Activated CD4-positive, alpha-beta memory T cell treated with anti-CD3 and anti-CD28 coated beads for 36 hours (primary cell): ENCODE results near the gene MUS81. TPM values are rescaled to one million over a fixed set of nuclear protein-coding genes. Genes with fewer than 3 reads are reported as not detected.

ENCODE experiments used
- CTCF ChIA-PET: fragments of 350-600 bp; sonication (Branson Sonifier 250); formaldehyde crosslinking; loops from one replicate; lab custom pipeline; 2021; ENCODE audit warnings: antibody characterized with exemption, inconsistent platforms; lab: Charles Lee
- POLR2A ChIA-PET: fragments of 350-600 bp; sonication (Branson Sonifier 250); formaldehyde crosslinking; loops from one replicate; lab custom pipeline; 2021; ENCODE audit warnings: antibody characterized with exemption; lab: Charles Lee
- DNase-seq: peaks from one replicate; pipeline ENCODE4 v3.0.0-alpha.2; 2020
- H3K27ac Mint-ChIP-seq: one replicate; pipeline ENCODE4 v1.8.0; 2021; ENCODE audit warnings: mixed read lengths
- H3K27me3 Mint-ChIP-seq: one replicate; pipeline ENCODE4 v1.8.0; 2021; ENCODE audit warnings: mixed read lengths
- H3K36me3 Mint-ChIP-seq: one replicate; pipeline ENCODE4 v1.8.0; 2021; ENCODE audit warnings: mixed read lengths
- H3K4me1 Mint-ChIP-seq: one replicate; pipeline ENCODE4 v1.8.0; 2021; ENCODE audit warnings: low read depth, mixed read lengths
- H3K4me3 Mint-ChIP-seq: one replicate; pipeline ENCODE4 v1.8.0; 2021; ENCODE audit warnings: mild to moderate bottlenecking, mixed read lengths
- H3K9me3 Mint-ChIP-seq: one replicate; pipeline ENCODE4 v1.8.0; 2021; ENCODE audit warnings: mixed read lengths
- intact Hi-C: fragments of 100-400 bp; cut with micrococcal nuclease; formaldehyde crosslinking; loops from one replicate; pipeline ENCODE4 v1.15.1; 2023
- total RNA-seq, 2 experiments: library from RNA; stranded (reverse); gene quantifications; one replicate each; pipeline ENCODE4 v1.2.3, GENCODE V29; 2021

Gene MUS81
- total RNA-seq, 2 experiments from 2014 or later = 69.8 to 71.7 TPM

DNA sequence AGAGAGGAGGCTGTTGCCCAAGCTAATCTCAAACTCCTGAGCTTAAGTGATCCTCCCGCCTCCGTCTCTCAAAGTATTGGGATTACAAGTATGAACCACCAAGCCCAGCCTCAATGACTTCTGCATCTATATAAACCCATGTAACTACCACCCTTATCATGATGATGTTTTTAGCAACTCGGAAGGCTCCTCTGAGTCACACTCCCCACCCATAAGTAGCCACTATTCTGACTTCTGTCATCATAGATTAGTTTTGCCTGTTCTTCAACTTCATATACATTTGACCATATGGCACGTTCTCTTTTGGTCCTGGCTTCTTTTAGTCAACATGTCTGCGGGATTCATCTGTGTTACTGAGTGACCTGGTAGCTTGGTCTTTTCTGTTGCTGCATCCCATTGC lies 46.4 kb downstream of the MUS81 start:
- no peaks in the 10 kb centered on the region for H3K9me3 Mint-ChIP-seq
- POLR2A ChIA-PET = interaction anchor here (0.9 to 1.5 kb wide), 3 partner anchors 13 to 18 kb away, joined by 3 to 5 read pairs (median 3); partner anchors contain the start of genes CCDC85B and FIBP
- no peak overlapping the region for H3K4me3 Mint-ChIP-seq
- H3K4me1 Mint-ChIP-seq = peaks cover 14% of the 10 kb centered on the region
- DNase-seq = no peak
- intact Hi-C loops = no loop called here
- no peak overlapping the region for H3K27ac Mint-ChIP-seq
- peaks cover 12% of the 10 kb centered on the region for H3K27me3 Mint-ChIP-seq
- H3K36me3 Mint-ChIP-seq = no peaks in the 10 kb centered on the region
- CTCF ChIA-PET = interaction anchor here (1.1 to 2.4 kb wide), 3 partner anchors 18 to 22 kb away, joined by 3 to 8 read pairs (median 5); partner anchors contain the start of gene FIBP

DNA sequence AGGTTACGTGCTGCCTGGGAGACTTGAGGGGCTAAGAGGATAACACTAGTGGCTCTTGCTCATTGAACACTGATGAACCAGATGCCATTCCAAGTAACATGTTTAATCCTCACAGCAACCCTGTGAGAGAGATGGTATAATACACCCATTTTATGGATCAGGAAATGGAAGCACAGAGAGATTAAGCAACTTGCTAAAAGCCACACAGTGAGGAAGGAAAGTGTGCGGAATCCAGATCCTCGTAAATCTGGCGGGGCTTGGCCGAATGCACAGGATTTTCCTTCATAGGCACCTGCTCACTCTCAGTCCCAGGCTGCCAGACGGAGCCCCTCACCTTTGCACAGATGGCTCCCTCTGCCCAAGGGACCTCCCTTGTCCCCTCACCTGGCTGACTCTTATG lies 47.6 kb downstream of the MUS81 start:
- no peak overlapping the region for H3K27ac Mint-ChIP-seq
- DNase-seq = no peak

DNA sequence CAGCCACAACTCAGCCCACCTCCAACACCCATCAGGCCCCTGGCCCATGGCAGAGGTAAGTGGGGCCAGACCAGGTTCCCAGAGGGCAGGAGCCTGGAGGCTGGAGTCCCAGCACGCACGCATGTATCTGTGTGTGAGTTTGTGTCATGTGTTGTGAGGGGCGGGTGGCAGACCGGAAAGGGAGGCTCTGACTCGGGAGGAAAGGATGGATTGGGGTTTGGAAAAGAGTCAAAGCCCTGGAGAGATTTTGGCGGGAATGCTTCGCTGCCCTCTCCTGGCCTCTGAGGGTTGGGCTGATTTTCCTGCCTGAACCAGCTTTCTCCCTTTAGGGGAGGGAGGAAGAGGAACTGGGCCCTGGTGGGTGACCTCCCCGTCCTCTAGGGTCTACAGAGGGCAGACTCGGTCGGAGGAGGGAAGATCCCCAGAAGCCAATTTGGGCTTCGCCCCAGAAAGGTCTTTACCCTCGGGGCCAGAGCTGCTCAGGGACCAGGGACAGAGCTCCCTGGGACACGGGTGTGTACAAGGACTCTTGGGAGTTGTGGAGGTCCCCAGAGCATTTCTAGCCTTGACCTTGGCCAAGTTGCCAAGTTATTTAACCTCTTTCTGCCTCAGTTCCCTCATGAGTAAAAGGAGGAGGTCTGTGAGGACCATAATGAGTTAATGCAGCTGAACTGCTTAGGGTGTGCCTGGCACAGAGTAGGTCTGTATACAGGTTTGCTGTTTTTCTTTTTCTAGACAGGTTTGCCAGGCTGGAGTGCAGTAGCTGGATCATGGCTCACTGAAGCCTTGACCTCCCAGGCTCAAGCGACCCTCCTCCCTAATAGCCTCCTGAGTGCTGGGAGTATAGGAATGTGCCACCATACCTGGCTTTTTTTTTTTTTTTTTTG lies 51.7 kb downstream of the MUS81 start:
- intact Hi-C loops = no loop called here
- CTCF ChIA-PET = interaction anchor here (1.0 kb wide), 1 partner anchor 27 kb away, joined by 4 read pairs; no protein-coding TSS in a partner anchor
- no peak overlapping the region for H3K4me3 Mint-ChIP-seq

More for the DNA sequence above, 47.6 kb downstream of the MUS81 start:
- ChIA-PET POLR2A (interaction anchor here (0.7 to 2.0 kb wide), 2 partner anchors 7 to 1959 kb away, joined by 5 read pairs; partner anchors contain the start of gene FOSL1), CTCF (interaction anchor here (2.9 kb wide), 1 partner anchor 23 kb away, joined by 19 read pairs; no protein-coding TSS in a partner anchor)
- intact Hi-C loops = no loop called here
- Mint-ChIP-seq H3K9me3 (no peaks in the 10 kb centered on the region), H3K4me1 (peaks cover 7% of the 10 kb centered on the region), H3K4me3 (no peak overlapping the region), H3K27me3 (peaks cover 8% of the 10 kb centered on the region), H3K36me3 (no peaks in the 10 kb centered on the region)

DNA sequence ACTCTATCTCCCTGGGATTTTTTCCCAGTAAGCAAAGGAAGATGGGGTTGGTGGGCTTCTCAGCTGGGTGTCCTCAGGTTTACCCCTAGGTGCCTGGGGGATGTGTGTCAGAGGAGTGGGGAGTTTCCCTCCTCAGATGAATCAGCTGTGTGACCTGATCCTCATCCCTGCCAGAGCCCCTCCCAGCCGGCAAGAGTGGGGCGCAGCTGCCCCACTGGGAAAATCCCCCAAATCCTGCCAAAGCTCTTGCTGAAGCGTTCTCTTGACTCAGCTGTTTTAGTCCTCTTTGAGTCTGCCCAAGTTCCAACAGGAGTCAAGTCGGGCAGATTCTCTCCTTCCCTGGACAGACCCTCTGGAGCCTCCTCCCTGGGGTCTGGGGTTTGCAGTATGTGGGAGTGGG lies 52.6 kb downstream of the MUS81 start:
- CTCF ChIA-PET = interaction anchor here (0.8 kb wide), 1 partner anchor 11 kb away, joined by 3 read pairs; no protein-coding TSS in a partner anchor
- POLR2A ChIA-PET = interaction anchor here (0.9 kb wide), 1 partner anchor 49 kb away, joined by 3 read pairs; the partner anchor contains the start of gene SART1
- H3K36me3 Mint-ChIP-seq = peaks cover 5% of the 10 kb centered on the region

More for the DNA sequence above, 51.7 kb downstream of the MUS81 start:
- Mint-ChIP-seq H3K4me1 (peaks cover 19% of the 10 kb centered on the region), H3K27ac (no peak overlapping the region), H3K9me3 (no peaks in the 10 kb centered on the region), H3K27me3 (peaks cover 8% of the 10 kb centered on the region), H3K36me3 (peaks cover 2% of the 10 kb centered on the region)
- DNase-seq = peak; percentile 28
- POLR2A ChIA-PET = interaction anchor here (0.6 kb wide), 2 partner anchors 40 to 114 kb away, joined by 3 read pairs; partner anchors contain the start of gene CATSPER1

DNA sequence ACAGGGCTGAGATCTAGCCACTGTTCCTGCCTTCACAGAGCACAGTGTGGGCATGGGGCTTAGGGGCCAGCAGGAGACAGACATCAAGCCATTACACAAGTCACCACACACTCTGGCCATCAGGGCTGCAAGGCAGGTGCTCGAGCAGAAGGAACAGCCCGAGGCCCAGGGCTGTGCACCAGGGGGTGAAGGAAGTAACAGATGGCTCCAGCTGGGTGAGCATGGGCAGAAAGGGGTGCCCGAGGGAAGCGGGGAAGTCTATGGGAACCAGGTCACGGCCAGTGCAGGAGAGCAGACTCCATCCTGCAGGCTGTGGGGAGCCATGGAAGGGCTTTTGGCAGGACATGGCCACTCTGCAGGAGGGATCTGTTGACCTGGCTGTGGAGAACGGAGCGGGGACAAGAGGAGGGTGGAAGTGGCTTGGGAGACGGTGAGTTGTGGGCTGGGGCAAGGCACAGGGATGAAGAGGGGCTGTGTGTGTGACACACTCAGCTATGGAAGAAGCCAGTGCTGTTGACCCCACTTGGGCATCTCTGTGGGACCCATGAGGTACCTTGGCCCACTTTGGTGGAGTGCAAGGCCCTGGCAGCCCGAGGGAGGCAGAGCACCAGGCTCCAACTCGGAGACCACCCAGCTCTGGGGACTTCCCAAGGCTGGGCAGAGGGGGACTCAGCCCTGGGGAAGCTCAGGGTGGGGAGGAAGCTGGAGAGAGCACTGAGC lies 55.0 kb downstream of the MUS81 start:
- H3K36me3 Mint-ChIP-seq = peaks cover 7% of the 10 kb centered on the region
- H3K27ac Mint-ChIP-seq = no peak overlapping the region
- H3K4me1 Mint-ChIP-seq = peaks cover 20% of the 10 kb centered on the region
- ChIA-PET POLR2A (interaction anchor here (0.7 kb wide), 1 partner anchor 13 kb away, joined by 3 read pairs; no protein-coding TSS in a partner anchor), CTCF (interaction anchor here (1.3 to 1.5 kb wide), 2 partner anchors 30 to 31 kb away, joined by 3 read pairs; no protein-coding TSS in a partner anchor)
- no peaks in the 10 kb centered on the region for H3K27me3 Mint-ChIP-seq
- no peak overlapping the region for H3K4me3 Mint-ChIP-seq
- intact Hi-C loops = loop anchor here (5.0 kb wide), 1 partner anchor 203 kb away; the partner anchor contains the start of gene KAT5
- no peaks in the 10 kb centered on the region for H3K9me3 Mint-ChIP-seq
- no peak for DNase-seq

More for the DNA sequence above, 52.6 kb downstream of the MUS81 start:
- H3K9me3 Mint-ChIP-seq = no peaks in the 10 kb centered on the region
- peak; percentile 28 for DNase-seq
- peaks cover 7% of the 10 kb centered on the region for H3K27me3 Mint-ChIP-seq
- no peak overlapping the region for H3K27ac Mint-ChIP-seq
- H3K4me1 Mint-ChIP-seq = peaks cover 23% of the 10 kb centered on the region
- H3K4me3 Mint-ChIP-seq = no peak overlapping the region
- intact Hi-C loops = no loop called here

DNA sequence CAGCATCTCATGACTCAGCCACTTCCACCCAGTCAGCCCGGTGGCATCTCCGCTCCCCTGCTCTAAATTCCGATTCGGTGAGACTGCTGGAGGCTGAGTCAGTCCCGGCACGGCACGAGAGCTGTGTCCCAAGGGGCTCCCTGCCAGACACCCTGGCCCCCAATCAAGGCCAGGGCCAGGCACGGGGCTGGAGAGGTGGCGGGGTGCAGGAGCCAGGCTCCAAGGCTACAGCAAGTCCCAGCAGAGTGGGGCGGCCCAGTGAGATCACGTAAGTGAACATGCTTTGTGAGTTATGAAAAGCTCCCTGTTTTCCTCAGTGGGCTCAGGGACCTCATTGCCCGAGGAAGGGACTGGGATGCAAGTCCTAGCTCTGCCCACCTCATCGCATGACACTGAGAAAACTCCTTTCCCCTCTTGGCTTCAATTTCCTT lies 55.6 kb downstream of the MUS81 start:
- Mint-ChIP-seq H3K36me3 (peaks cover 7% of the 10 kb centered on the region), H3K9me3 (no peaks in the 10 kb centered on the region), H3K27ac (no peak overlapping the region), H3K27me3 (no peaks in the 10 kb centered on the region), H3K4me1 (peaks cover 25% of the 10 kb centered on the region), H3K4me3 (no peak overlapping the region)
- no peak for DNase-seq
- ChIA-PET POLR2A (interaction anchor here (0.7 kb wide), 1 partner anchor 14 kb away, joined by 3 read pairs; no protein-coding TSS in a partner anchor), CTCF (interaction anchor here (0.6 to 1.5 kb wide), 3 partner anchors 30 to 56 kb away, joined by 3 read pairs; partner anchors contain the start of gene MUS81)
- intact Hi-C loops = loop anchor here (5.0 kb wide), 1 partner anchor 204 kb away; the partner anchor contains the start of gene KAT5

Other genes with a start within 250 kb of the MUS81 start
- 10 to 100 TPM; 56.7 to 62.6 TPM for gene MAP3K11, start 246.2 kb upstream of the MUS81 start, total RNA-seq
- 10 to 100 TPM; 29.8 to 32.1 TPM for gene PCNX3, start 244.7 kb upstream of the MUS81 start, total RNA-seq
- 100 to 1,000 TPM; 163 to 167 TPM for gene SIPA1, start 222.3 kb upstream of the MUS81 start, total RNA-seq
- gene RELA, start 197.5 kb upstream of the MUS81 start, total RNA-seq = 10 to 100 TPM; 74.9 to 76.5 TPM
- 10 to 100 TPM; 55.9 to 61.6 TPM for gene KAT5, start 148.2 kb upstream of the MUS81 start, total RNA-seq
- 100 to 1,000 TPM in 1 of 2 experiments, 10 to 100 TPM in 1; 98.4 to 105 TPM for gene RNASEH2C, start 139.6 kb upstream of the MUS81 start, total RNA-seq
- gene AP5B1, start 79.5 kb upstream of the MUS81 start, total RNA-seq = 10 to 100 TPM; 13.6 to 14.5 TPM
- gene OVOL1, start 73.4 kb upstream of the MUS81 start, total RNA-seq = not detected
- gene SNX32, start 26.5 kb upstream of the MUS81 start, total RNA-seq = 1 to 10 TPM; 2.0 to 2.7 TPM
- gene CFL1, start 2.3 kb upstream of the MUS81 start, total RNA-seq = 1,000 to 10,000 TPM; 1,166 to 1,191 TPM
- gene EFEMP2, start 12.4 kb downstream of the MUS81 start, total RNA-seq = 10 to 100 TPM; 11.5 to 12.5 TPM
- gene CTSW, start 19.4 kb downstream of the MUS81 start, total RNA-seq = 10 to 100 TPM; 11.1 to 13.2 TPM
- gene FIBP, start 28.0 kb downstream of the MUS81 start, total RNA-seq = 100 to 1,000 TPM in 1 of 2 experiments, 10 to 100 TPM in 1; 94.2 to 101 TPM
- gene CCDC85B, start 30.2 kb downstream of the MUS81 start, total RNA-seq = 10 to 100 TPM; 40.0 to 44.4 TPM
- 10 to 100 TPM; 17.1 to 17.7 TPM for gene FOSL1, start 40.0 kb downstream of the MUS81 start, total RNA-seq
- 10 to 100 TPM; 22.2 to 23.6 TPM for gene C11orf68, start 58.6 kb downstream of the MUS81 start, total RNA-seq
- 100 to 1,000 TPM; 154 to 169 TPM for gene DRAP1, start 59.0 kb downstream of the MUS81 start, total RNA-seq
- gene TSGA10IP, start 85.0 kb downstream of the MUS81 start, total RNA-seq = not detected
- gene SART1, start 101.3 kb downstream of the MUS81 start, total RNA-seq = 10 to 100 TPM; 59.1 to 60.5 TPM
- 10 to 100 TPM; 41.2 to 42.7 TPM for gene EIF1AD, start 141.7 kb downstream of the MUS81 start, total RNA-seq
- gene BANF1, start 142.1 kb downstream of the MUS81 start, total RNA-seq = 100 to 1,000 TPM; 264 to 280 TPM
- gene CST6, start 151.6 kb downstream of the MUS81 start, total RNA-seq = not detected
- gene CATSPER1, start 166.0 kb downstream of the MUS81 start, total RNA-seq = not detected
- not detected for gene GAL3ST3, start 188.7 kb downstream of the MUS81 start, total RNA-seq
- 100 to 1,000 TPM; 271 to 274 TPM for gene SF3B2, start 191.9 kb downstream of the MUS81 start, total RNA-seq
- 10 to 100 TPM; 82.0 to 84.1 TPM for gene PACS1, start 209.8 kb downstream of the MUS81 start, total RNA-seq